ENCODE data around the gene ZBTB7C.

Gene ZBTB7C

DNA sequence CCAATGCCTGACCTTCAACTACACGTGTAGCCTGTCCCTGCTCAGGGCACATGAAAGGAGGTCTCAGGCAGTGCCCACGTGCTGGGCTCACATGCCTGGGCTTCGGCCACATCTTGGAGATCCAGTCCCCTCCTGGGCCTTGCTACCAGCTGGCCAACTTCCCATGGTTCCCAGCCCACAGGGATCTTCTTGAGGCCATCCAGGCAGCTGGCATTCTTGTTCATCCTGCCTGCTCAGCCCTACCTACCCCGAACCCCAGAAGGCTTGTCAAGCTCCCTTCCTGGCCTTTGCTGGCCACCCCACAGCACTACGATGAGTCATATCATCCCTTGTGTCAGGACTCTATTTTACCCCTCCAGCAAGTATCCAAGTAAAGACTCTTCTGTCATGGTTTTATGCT is 97.1 kb downstream of the ZBTB7C start:
- H3K9ac ChIP-seq (ENCODE audit: insufficient read length, low read depth) = no peak overlapping the region
- no peaks in the 10 kb centered on the region for H3K36me3 ChIP-seq (ENCODE audit: insufficient read depth, insufficient read length, low read length)
- H3K4me1 ChIP-seq (ENCODE audit: insufficient read depth, insufficient read length) = no peaks in the 10 kb centered on the region
- no peak for DNase-seq (ENCODE audit: low read depth, low spot score)
- no peak for TF ChIP-seq ZNF274 (IDR thresholded peaks at IDR 0.05; ENCODE audit: low read depth, low read length)
- TF ChIP-seq SUZ12 (IDR thresholded peaks at IDR 0.05; ENCODE audit: extremely low read depth, insufficient read depth, insufficient read length) = no peak
- no peak for TF ChIP-seq YY1 (IDR thresholded peaks at IDR 0.05; ENCODE audit: insufficient read depth, insufficient read length)
- H3K27me3 ChIP-seq (ENCODE audit: insufficient read depth, insufficient read length) = no peaks in the 10 kb centered on the region
- no peaks in the 10 kb centered on the region for H3K9me3 ChIP-seq (ENCODE audit: insufficient read depth, low read length)
- H3K4me3 ChIP-seq (ENCODE audit: insufficient read length, low read depth) = no peak overlapping the region

DNA sequence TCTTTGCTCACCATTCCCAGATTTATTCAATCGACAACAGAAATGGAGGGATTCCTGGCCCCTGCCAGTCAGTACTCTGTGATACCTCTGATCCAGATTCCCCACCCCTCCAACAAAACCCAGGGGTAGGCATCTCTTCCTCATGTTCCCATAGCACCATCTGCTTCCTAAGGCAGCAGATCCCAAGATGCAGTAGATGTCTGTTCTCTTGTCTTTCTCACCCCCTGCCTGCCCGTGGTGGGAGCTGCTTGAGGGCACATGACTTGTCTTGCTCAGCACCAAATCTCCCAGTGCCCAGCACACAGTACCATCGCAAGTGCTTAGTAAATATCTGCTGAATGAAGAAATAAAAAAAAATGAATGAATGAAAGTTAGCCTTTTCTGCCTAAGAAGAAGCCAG is 98.2 kb downstream of the ZBTB7C start:
- H3K9me3 ChIP-seq (ENCODE audit: insufficient read depth, low read length) = no peaks in the 10 kb centered on the region
- no peak overlapping the region for H3K9ac ChIP-seq (ENCODE audit: insufficient read length, low read depth)
- H3K27me3 ChIP-seq (ENCODE audit: insufficient read depth, insufficient read length) = no peaks in the 10 kb centered on the region
- no peaks in the 10 kb centered on the region for H3K4me1 ChIP-seq (ENCODE audit: insufficient read depth, insufficient read length)
- TF ChIP-seq ZNF274 (IDR thresholded peaks at IDR 0.05; ENCODE audit: low read depth, low read length) (no peak), YY1 (IDR thresholded peaks at IDR 0.05; ENCODE audit: insufficient read depth, insufficient read length) (no peak), SUZ12 (IDR thresholded peaks at IDR 0.05; ENCODE audit: extremely low read depth, insufficient read depth, insufficient read length) (no peak)
- no peaks in the 10 kb centered on the region for H3K36me3 ChIP-seq (ENCODE audit: insufficient read depth, insufficient read length, low read length)
- no peak for DNase-seq (ENCODE audit: low read depth, low spot score)
- H3K4me3 ChIP-seq (ENCODE audit: insufficient read length, low read depth) = no peak overlapping the region

DNA sequence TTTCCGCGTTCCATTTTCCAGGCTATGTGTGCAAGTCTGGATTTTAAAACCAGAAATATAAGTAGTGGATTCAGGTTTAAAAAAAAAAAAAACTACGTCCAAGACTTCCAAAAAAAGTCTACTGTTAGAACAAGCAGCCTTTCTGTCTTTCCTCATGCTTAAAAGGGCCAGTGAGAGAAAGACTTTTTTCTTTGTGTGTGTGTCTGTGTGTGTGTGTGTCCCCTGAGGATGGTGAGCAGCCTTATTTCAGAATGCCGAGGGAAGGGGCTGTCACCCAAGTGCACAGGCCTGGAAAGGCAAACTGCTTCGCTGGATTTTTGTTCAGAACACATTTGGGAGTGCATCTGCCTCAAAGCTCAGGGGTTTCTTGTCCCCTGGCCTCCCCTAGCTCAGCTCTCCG is 98.8 kb downstream of the ZBTB7C start:
- no peaks in the 10 kb centered on the region for H3K4me1 ChIP-seq (ENCODE audit: insufficient read depth, insufficient read length)
- no peaks in the 10 kb centered on the region for H3K36me3 ChIP-seq (ENCODE audit: insufficient read depth, insufficient read length, low read length)
- H3K4me3 ChIP-seq (ENCODE audit: insufficient read length, low read depth) = no peak overlapping the region
- DNase-seq (ENCODE audit: low read depth, low spot score) = no peak
- no peaks in the 10 kb centered on the region for H3K9me3 ChIP-seq (ENCODE audit: insufficient read depth, low read length)
- no peaks in the 10 kb centered on the region for H3K27me3 ChIP-seq (ENCODE audit: insufficient read depth, insufficient read length)
- TF ChIP-seq ZNF274 (IDR thresholded peaks at IDR 0.05; ENCODE audit: low read depth, low read length) = no peak
- no peak for TF ChIP-seq SUZ12 (IDR thresholded peaks at IDR 0.05; ENCODE audit: extremely low read depth, insufficient read depth, insufficient read length)
- H3K9ac ChIP-seq (ENCODE audit: insufficient read length, low read depth) = no peak overlapping the region

DNA sequence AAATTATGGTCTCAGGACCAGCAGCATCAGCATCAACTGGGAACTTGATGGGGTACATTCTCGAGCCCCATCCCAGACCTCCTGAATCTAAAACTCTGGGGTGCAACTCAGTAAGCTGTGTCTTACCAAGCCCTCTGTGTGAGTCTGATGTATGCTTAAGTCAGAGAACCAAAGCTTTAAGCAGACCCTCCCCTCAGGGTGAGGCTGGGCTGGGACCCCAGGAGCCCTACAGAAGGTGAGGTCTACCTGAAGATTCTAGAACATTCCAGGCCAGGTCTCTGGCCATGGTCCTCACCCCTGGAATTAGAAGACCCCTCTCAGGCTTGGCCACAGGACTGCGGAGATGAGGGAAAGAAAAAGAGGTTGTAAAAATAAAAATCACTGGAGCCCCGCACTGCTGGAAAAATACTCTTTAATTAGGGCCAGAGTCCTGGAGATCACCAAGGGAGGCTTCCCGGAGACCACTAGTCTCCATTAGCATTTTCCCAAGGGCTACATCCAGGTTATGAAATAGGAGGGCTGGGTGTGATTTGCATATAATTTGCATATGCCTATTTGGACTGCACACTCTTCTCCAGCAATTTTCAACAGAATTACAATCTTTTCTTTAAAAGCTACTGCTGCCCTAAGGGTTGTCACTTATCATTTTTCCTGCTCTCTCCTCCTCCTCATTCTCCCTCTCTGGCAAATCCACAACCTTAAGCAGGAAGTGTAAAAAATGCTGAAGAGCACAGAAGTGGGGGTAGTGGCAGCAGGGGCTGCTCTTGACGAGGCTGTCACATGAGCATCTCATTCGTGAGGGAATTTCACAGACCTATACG is 100.2 kb downstream of the ZBTB7C start:
- TF ChIP-seq ZNF274 (IDR thresholded peaks at IDR 0.05; ENCODE audit: low read depth, low read length) = no peak
- TF ChIP-seq YY1 (IDR thresholded peaks at IDR 0.05; ENCODE audit: insufficient read depth, insufficient read length) = no peak
- no peak for TF ChIP-seq SUZ12 (IDR thresholded peaks at IDR 0.05; ENCODE audit: extremely low read depth, insufficient read depth, insufficient read length)
- Histone ChIP-seq H3K27me3 (ENCODE audit: insufficient read depth, insufficient read length) (no peaks in the 10 kb centered on the region), H3K9ac (ENCODE audit: insufficient read length, low read depth) (no peak overlapping the region), H3K36me3 (ENCODE audit: insufficient read depth, insufficient read length, low read length) (no peaks in the 10 kb centered on the region), H3K4me3 (ENCODE audit: insufficient read length, low read depth) (no peak overlapping the region), H3K9me3 (ENCODE audit: insufficient read depth, low read length) (no peaks in the 10 kb centered on the region), H3K4me1 (ENCODE audit: insufficient read depth, insufficient read length) (no peaks in the 10 kb centered on the region)
- DNase-seq (ENCODE audit: low read depth, low spot score) = no peak

DNA sequence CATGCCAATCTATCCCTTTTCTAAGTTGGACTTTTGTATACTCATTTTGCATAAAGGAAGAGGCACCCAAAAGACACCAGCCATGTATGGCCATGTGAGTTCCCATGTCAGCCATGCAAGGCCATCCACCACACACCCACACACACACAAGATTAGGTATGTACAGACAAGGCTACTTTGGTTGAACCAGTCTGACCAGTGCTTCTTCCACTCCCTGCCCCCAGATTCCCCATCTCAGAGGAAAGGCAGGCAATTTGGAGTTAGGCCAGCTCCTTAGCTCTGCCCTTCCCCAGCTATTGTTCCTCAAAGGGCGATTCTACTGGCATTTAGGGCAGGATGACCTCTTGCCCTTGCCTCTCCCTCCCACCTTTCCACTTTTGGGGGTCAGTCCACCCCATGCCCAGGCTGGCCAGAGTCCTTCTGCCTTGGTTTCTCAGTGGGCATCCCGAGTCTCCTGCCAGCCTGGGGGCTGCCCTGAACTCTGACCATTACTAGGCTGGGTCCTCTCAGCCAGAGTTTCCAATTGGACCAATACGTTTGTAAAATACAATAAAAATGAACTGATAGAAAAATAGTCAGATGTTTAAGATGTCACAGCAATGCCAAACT is 101.1 kb downstream of the ZBTB7C start:
- Histone ChIP-seq H3K27me3 (ENCODE audit: insufficient read depth, insufficient read length) (no peaks in the 10 kb centered on the region), H3K4me1 (ENCODE audit: insufficient read depth, insufficient read length) (no peaks in the 10 kb centered on the region), H3K9ac (ENCODE audit: insufficient read length, low read depth) (no peak overlapping the region), H3K36me3 (ENCODE audit: insufficient read depth, insufficient read length, low read length) (no peaks in the 10 kb centered on the region), H3K4me3 (ENCODE audit: insufficient read length, low read depth) (no peak overlapping the region), H3K9me3 (ENCODE audit: insufficient read depth, low read length) (no peaks in the 10 kb centered on the region)
- TF ChIP-seq SUZ12 (IDR thresholded peaks at IDR 0.05; ENCODE audit: extremely low read depth, insufficient read depth, insufficient read length) = no peak
- no peak for TF ChIP-seq YY1 (IDR thresholded peaks at IDR 0.05; ENCODE audit: insufficient read depth, insufficient read length)
- no peak for DNase-seq (ENCODE audit: low read depth, low spot score)

DNA sequence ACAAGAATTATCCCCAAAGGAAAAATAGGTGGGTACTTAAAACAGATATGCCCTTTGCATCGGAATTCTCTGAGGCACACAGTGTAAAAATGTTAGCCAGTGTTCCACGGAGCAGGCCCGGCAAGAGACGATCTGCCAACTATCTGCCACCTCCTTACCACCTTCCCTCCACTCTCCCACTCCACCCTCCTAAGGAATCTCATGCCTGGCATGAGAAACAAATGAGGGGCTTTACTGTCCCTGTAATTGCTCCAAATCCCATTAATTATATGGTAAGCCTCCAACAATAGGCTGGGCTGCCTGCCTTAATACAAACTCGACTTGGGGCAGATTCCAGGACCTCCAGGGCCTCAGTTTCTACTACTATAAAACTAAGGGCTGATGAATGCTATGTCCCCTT is 102.3 kb downstream of the ZBTB7C start:
- Histone ChIP-seq H3K9ac (ENCODE audit: insufficient read length, low read depth) (no peak overlapping the region), H3K9me3 (ENCODE audit: insufficient read depth, low read length) (no peaks in the 10 kb centered on the region), H3K4me1 (ENCODE audit: insufficient read depth, insufficient read length) (no peaks in the 10 kb centered on the region), H3K27me3 (ENCODE audit: insufficient read depth, insufficient read length) (no peaks in the 10 kb centered on the region), H3K4me3 (ENCODE audit: insufficient read length, low read depth) (no peak overlapping the region), H3K36me3 (ENCODE audit: insufficient read depth, insufficient read length, low read length) (no peaks in the 10 kb centered on the region)
- DNase-seq (ENCODE audit: low read depth, low spot score) = no peak
- no peak for TF ChIP-seq ZNF274 (IDR thresholded peaks at IDR 0.05; ENCODE audit: low read depth, low read length)
- no peak for TF ChIP-seq SUZ12 (IDR thresholded peaks at IDR 0.05; ENCODE audit: extremely low read depth, insufficient read depth, insufficient read length)
- TF ChIP-seq YY1 (IDR thresholded peaks at IDR 0.05; ENCODE audit: insufficient read depth, insufficient read length) = no peak

DNA sequence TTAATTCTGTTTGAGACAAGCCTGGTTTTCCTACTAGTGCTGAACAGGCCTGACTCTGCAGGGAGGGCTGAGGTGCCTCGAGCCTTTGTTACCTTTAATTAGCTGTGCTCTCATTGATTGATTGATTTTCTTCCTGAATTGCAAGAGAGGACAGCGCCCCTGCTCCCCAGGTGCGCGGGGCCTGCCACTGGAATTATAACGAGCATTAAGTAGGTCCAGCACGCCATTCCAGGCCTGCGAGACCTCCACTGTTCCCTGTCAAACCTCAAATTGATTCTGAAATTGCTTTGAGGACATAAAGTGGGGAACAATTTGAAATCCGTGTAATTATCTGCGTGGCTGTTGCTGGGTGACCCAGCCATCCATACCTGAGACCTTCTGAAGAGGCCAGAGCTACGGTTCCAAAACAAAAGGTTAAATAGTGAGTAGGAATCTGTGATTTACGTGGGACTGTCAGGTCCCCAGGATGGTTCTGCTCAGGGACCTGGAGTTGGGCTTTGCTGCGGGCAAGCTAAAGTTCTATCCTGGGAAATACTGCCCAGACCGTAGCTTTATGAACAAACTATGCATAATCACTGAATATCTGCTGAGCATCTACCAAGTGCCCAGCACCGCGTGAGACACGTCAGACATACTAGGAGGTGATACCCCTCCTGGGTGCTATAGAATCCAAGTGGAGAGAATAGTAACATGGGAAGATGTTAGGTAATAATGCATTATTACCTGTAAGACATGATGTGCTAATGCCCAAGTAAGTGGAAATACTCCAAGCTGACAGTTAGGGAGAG is 104.1 kb downstream of the ZBTB7C start:
- H3K9ac ChIP-seq (ENCODE audit: insufficient read length, low read depth) = no peak overlapping the region
- no peak for DNase-seq (ENCODE audit: low read depth, low spot score)
- peaks cover 7% of the 10 kb centered on the region for H3K4me1 ChIP-seq (ENCODE audit: insufficient read depth, insufficient read length)
- no peaks in the 10 kb centered on the region for H3K36me3 ChIP-seq (ENCODE audit: insufficient read depth, insufficient read length, low read length)
- no peaks in the 10 kb centered on the region for H3K27me3 ChIP-seq (ENCODE audit: insufficient read depth, insufficient read length)
- TF ChIP-seq ZNF274 (IDR thresholded peaks at IDR 0.05; ENCODE audit: low read depth, low read length) = no peak
- TF ChIP-seq SUZ12 (IDR thresholded peaks at IDR 0.05; ENCODE audit: extremely low read depth, insufficient read depth, insufficient read length) = no peak
- TF ChIP-seq YY1 (IDR thresholded peaks at IDR 0.05; ENCODE audit: insufficient read depth, insufficient read length) = no peak
- no peaks in the 10 kb centered on the region for H3K9me3 ChIP-seq (ENCODE audit: insufficient read depth, low read length)
- H3K4me3 ChIP-seq (ENCODE audit: insufficient read length, low read depth) = no peak overlapping the region

Data from NT2/D1 (cell line).